HG02798 (cell line): ENCODE results near the gene FOSL2.

Source experiments
- ATAC-seq: cut with Tn5 transposase; IDR thresholded peaks from one replicate; pipeline ENCODE4 v1.9.1; 2021; ENCODE audit warnings: mild to moderate bottlenecking; ENCODE audit not compliant: unreplicated experiment, poor library complexity

FOSL2 gene

GRCh38 chr2:28356095-28356911, 36.4 kb upstream of the FOSL2 start:
- no peak for ATAC-seq

DNA sequence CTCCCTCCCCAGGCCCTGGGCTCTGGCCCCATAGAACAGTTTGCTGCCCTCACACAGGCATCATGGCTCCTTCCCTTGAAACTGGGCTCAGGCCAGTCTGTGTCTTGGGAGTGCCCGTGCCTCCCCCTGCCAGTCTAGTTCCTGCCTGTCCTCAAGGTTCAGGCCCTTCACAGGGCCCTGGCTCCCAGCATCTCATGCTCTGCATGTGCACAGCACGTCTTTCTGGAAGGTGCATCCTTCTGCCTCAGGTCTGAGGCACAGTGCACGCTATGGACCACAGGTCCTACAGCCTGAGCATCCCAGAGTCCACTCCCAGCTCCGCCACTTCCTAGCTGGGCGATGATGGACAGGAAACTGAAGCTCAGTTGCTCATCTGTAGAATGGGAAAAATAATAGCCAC, 35.6 kb upstream of the FOSL2 start:
- no peak for ATAC-seq

- ATAC-seq, result no peak
These were observed 34.5 kb upstream of the FOSL2 start for GRCh38 chr2:28357948-28358667.

GRCh38 chr2:28358668-28359201, 33.9 kb upstream of the FOSL2 start:
- ATAC-seq, result no peak

GRCh38 chr2:28359222-28360057, 33.2 kb upstream of the FOSL2 start:
- ATAC-seq, result no peak

- no peak for ATAC-seq
These were observed 32.5 kb upstream of the FOSL2 start for GRCh38 chr2:28360058-28360717.

DNA sequence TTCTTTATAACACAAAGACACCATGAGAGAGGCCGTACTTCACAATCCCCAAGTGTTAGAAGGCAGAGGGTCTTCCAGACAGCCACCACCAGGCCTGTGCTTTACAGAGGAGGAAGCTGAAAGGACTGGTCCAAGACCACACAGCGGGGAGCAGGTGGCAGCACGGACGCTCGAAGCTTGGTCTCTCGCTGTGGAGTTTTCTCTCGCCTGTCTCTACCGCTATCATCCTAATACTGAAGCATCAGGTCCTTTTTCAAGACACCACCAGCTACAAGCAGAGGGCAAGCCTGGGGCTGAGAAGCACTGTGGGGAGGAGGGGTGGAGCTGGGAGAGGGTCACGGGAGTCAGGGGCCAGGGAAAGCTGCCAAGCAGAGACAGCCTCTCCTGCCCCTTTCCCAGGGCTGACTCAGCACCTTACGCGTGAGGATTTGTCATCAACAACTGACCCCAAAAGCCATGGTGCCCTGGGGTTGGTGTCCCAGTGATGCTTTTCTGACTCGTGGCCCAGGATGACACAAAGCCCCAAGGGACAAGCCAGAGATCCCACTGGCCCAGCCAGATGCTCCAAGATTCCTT, 31.9 kb upstream of the FOSL2 start:
- no peak for ATAC-seq

GRCh38 chr2:28361991-28362710, 30.5 kb upstream of the FOSL2 start:
- no peak for ATAC-seq

DNA sequence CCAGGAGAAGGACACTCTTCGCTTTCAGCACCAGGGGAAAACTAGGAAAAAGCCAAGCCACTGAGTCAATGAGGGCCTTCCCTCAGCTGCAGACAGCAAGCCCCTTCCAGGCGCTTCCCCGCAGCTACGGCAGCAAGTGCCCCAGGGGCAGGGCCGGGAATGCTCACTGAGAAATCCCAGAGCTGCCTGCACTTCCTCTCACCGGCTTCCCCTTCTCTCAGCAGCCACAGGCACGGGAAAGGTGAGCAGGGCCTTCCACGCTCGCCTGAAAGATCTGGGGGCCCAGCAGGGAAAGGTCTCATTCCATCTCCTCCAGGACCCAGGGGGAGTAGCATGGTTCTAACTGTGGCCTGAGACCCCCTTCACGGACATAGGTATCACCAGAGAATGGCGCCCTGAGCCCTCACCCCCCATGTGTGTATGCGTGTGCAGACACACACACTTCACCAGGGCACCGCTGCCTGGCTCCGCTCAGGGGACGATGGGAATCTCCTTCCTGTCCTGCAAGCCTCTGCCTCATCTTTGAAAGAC, 29.6 kb upstream of the FOSL2 start:
- no peak for ATAC-seq

- no peak for ATAC-seq
These were observed 28.9 kb upstream of the FOSL2 start for GRCh38 chr2:28363686-28364280.

DNA sequence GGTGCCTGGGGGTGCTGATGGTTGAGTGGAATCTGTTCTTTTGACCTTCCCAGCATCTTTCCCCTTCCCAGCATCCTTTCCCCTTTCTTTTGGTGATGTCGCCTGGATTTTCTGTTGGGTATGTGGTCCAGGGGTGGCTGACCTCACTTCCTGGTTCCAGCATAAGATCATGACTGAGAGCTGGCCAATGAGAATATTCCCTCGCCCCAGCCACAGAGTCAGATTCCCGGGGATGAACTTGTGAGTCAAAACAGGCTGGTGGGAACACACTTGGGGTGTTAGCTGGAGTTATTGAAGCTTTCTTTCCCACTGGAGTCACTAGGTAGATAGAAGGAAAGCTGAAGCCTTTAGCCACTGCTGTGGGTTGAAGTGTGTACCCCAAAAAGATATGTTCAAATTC, 28.0 kb upstream of the FOSL2 start:
- ATAC-seq, result no peak

DNA sequence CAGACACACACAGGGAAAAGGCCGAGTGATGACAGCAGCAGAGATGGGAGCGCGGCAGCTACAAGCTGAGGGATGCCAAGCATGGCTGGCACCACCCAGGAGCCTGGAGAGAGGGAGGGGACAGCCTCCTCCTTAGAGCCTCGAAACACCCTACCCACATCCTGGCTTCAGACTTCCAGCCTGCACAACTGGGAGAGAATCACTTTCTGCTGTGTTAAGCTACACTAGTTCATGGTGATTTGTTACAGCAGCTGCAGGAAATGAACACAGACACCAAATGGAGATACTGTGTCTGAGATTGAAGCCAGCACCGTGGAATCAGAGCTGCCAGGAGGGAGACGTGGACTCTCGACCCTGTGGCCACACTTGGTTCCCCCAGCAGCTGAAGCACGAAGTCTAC, 27.5 kb upstream of the FOSL2 start:
- no peak for ATAC-seq

GRCh38 chr2:28366149-28366495, 26.5 kb upstream of the FOSL2 start:
- no peak for ATAC-seq

GRCh38 chr2:28366496-28367282, 26.0 kb upstream of the FOSL2 start:
- no peak for ATAC-seq

- no peak for ATAC-seq
These were observed 24.8 kb upstream of the FOSL2 start for GRCh38 chr2:28367667-28368356.

GRCh38 chr2:28368357-28368798, 24.3 kb upstream of the FOSL2 start:
- ATAC-seq, result no peak

DNA sequence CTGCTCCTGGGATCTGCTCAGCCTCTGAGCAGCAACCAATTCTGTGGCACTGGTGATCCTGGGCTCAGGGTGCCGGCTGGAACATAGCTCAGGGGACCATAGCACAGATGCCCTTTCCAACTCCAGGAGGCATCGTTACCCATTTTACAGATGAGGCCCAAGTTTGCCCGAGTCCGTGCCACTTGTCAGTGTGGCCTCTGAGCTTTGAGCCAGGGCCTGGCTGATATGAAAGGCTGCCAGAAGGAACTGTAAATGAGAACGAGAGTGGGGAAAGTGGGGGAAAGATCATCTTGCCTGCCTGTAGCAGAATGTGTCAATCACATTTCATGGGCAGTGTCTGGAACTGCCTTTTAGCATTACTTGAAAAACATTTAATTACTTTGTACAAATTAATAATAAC, 23.3 kb upstream of the FOSL2 start:
- ATAC-seq, result no peak
